ENCODE data around the gene VMP1. TPM values are rescaled to one million over a fixed set of nuclear protein-coding genes. Genes with fewer than 3 reads are reported as not detected.
A peak's percentile ranks its signal among the peaks of the same experiment; 100 is the strongest.

VMP1 gene
- total and polyA plus RNA-seq, 2 of the 13 experiments (the other 11 are each of a cell fraction or from before 2014, with no cell fraction given) = 186 to 271 TPM

- H4K20me1 ChIP-seq (ENCODE audit: insufficient read depth, low read length) = 0 out of 2 replicates have a peak, but pooled peaks cover 3% of the 10 kb centered on the region
- no peak overlapping the region for H3K4me3 ChIP-seq (replicated peaks in 1 of 3; ENCODE audit: insufficient read depth in 1 of 3, low read depth in 2 of 3, low read length in 3 of 3)
- no peak for FAIRE-seq
- no TSS peak for BruUV-seq (replicated peaks)
- ChIA-PET CTCF (ENCODE audit: low intra/inter-chr PET ratio, low total read pairs) (no interaction called here), POLR2A (no interaction called here)
- WGBS (ENCODE audit: low lambda C conversion rate) = 82% methylated on average over 1 of the region's 1 CpG
- in situ Hi-C loops (cut with HindIII; ENCODE audit: extremely low pct_ligation_motif_present, low pct_unique_long_range_greater_than_20kb) = no loop called here
- H3K27me3 ChIP-seq (ENCODE audit: control insufficient read depth in 1 of 2, insufficient read depth in 2 of 2, low read length in 2 of 2) = no peaks in the 10 kb centered on the region
- no peaks in the 10 kb centered on the region for H3K9me3 ChIP-seq (ENCODE audit: low read length)
- no peak for DNase-seq (ENCODE audit: low spot score)
- peaks cover 14% of the 10 kb centered on the region for H3K4me1 ChIP-seq (ENCODE audit: insufficient read depth, low read length)
- peaks cover 32 to 88% of the 10 kb centered on the region in 2 experiments for H3K36me3 ChIP-seq (replicated peaks in 1 of 2; ENCODE audit: control insufficient read depth in 1 of 2, insufficient read depth in 2 of 2, low read length in 2 of 2)
- no peak overlapping the region for H2AFZ ChIP-seq (ENCODE audit: low read length)
- no peak overlapping the region for H3K27ac ChIP-seq (ENCODE audit: extremely low read length, insufficient read depth, low read length)
- ATAC-seq = peak; percentile 25; the same call in 1 of the 3 replicates
- H3K9ac ChIP-seq (ENCODE audit: insufficient read depth, low read depth, low read length) = no peak overlapping the region
- peaks cover 2% of the 10 kb centered on the region for H3K79me2 ChIP-seq (ENCODE audit: insufficient read depth, low read length)
- intact Hi-C loops (cut with micrococcal nuclease; ENCODE audit: unreplicated experiment) = no loop called here
- H3K4me2 ChIP-seq (ENCODE audit: low read depth, low read length) = no peak overlapping the region
- TF ChIP-seq ZNF503 (CRISPR knock-in tag; IDR thresholded peaks at IDR 0.05) = no peak
- no peak for TF ChIP-seq TFAP4 (IDR thresholded peaks at IDR 0.05; ENCODE audit: borderline replicate concordance, low read depth)
- no peak for TF ChIP-seq ZNF17 (CRISPR knock-in tag; IDR thresholded peaks at IDR 0.05)
- TF ChIP-seq BATF2 (CRISPR knock-in tag; IDR thresholded peaks at IDR 0.05) = no peak
- no peak for TF ChIP-seq EP300 (IDR thresholded peaks at IDR 0.05; ENCODE audit: low read depth in 2 of 2, low read length in 2 of 2)
- TF ChIP-seq EP300 (CRISPR knock-in tag; IDR thresholded peaks at IDR 0.05; ENCODE audit: borderline replicate concordance) = no peak
- TF ChIP-seq TAF15 (IDR thresholded peaks at IDR 0.05; ENCODE audit: low read depth, low read length, poor library complexity, severe bottlenecking) = no peak
- no peak for TF ChIP-seq MIER3 (CRISPR knock-in tag; IDR thresholded peaks at IDR 0.05; ENCODE audit: borderline replicate concordance)
- no peak for TF ChIP-seq IRX3 (CRISPR knock-in tag; IDR thresholded peaks at IDR 0.05; ENCODE audit: borderline replicate concordance, low read depth)
- TF ChIP-seq RCOR2 (CRISPR knock-in tag; IDR thresholded peaks at IDR 0.05) = no peak
- no peak for TF ChIP-seq TRIM24 (CRISPR knock-in tag; IDR thresholded peaks at IDR 0.05)
- TF ChIP-seq CENPT (CRISPR knock-in tag; IDR thresholded peaks at IDR 0.05; ENCODE audit: low read depth) = no peak
- TF ChIP-seq IKZF5 (CRISPR knock-in tag; IDR thresholded peaks at IDR 0.05) = no peak
- TF ChIP-seq KDM6A (CRISPR knock-in tag; IDR thresholded peaks at IDR 0.05; ENCODE audit: low read depth) = no peak
- no peak for TF ChIP-seq ZBTB38 (CRISPR knock-in tag; IDR thresholded peaks at IDR 0.05)
- TF ChIP-seq ZNF569 (CRISPR knock-in tag; IDR thresholded peaks at IDR 0.05; ENCODE audit: borderline replicate concordance) = no peak
- TF ChIP-seq NPAS2 (CRISPR knock-in tag; IDR thresholded peaks at IDR 0.05; ENCODE audit: borderline replicate concordance) = no peak
- no peak for TF ChIP-seq GLMP (CRISPR knock-in tag; IDR thresholded peaks at IDR 0.05; ENCODE audit: borderline replicate concordance)
- no peak for TF ChIP-seq HOMEZ (CRISPR knock-in tag; IDR thresholded peaks at IDR 0.05; ENCODE audit: low read depth)
Observed at GRCh38 chr17:59669411-59669810, 38.0 kb upstream of the VMP1 start.
